ENCODE data around the gene TRIP10. TPM values are rescaled to one million over a fixed set of nuclear protein-coding genes. Genes with fewer than 3 reads are reported as not detected.
"Not testable (repeated sequence)": the region's sequence is repeated elsewhere in the genome, so short reads cannot be mapped to it uniquely, and the experiment has no call there.

Gene TRIP10
- total RNA-seq, 1 experiment from 2014 or later = 107 TPM

- intact Hi-C loops (cut with micrococcal nuclease; ENCODE audit: unreplicated experiment) = no loop called here
- POLR2A ChIA-PET = no interaction called here
These were observed 33.9 kb downstream of the TRIP10 start for GRCh38 chr19:6773323-6773931.

DNA sequence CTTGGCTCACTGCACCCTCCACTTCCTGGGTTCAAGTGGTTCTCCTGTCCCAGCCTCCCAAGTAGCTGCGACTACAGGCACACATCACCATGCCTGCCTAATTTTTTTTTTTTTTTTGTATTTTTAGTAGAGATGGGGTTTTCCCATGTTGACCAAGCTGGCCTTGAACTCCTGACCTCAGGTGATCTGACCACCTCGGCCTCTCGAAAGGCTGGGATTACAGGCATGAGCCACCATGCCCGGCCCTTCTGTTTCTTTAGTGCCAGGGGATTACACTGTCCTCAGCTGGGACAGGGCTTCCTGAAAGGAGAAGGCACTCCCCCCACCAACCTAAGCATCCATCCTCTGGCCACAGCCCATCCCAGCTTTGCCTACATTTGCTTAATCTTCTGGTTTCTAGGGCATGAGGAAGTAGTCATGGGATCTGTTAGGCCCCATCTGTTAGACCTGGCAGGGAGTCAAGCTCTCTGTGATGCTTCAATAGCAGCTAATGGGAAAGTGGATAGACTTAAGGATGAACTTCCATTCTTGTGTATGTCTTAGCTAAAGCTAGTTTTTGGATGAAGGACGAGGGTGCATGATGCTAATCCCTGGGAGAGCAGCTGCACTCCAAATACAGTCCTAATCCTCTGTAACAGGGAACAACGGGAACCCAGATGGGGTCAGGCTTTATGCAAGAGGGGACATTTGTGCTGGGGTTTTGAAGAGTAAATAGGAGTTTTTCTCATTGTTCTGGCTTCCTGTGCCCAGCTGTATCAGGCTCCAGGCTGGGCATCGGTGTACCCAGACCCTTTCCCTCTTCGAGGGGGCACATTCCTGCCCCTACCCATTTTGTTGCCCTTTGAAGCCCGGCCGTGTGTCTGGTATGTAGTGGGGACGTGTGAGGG is 35.6 kb downstream of the TRIP10 start:
- intact Hi-C loops (cut with micrococcal nuclease; ENCODE audit: unreplicated experiment) = no loop called here
- H3K4me1 ChIP-seq = no peaks in the 10 kb centered on the region
- Mint-ChIP-seq H3K27ac (ENCODE audit: unreplicated experiment) (no peak overlapping the region), H3K4me3 (ENCODE audit: unreplicated experiment) (no peak overlapping the region), H3K36me3 (ENCODE audit: insufficient read depth, unreplicated experiment) (peaks cover 11% of the 10 kb centered on the region), H3K27me3 (ENCODE audit: insufficient read depth, unreplicated experiment) (no peaks in the 10 kb centered on the region), H3K4me1 (ENCODE audit: low read depth, unreplicated experiment) (no peaks in the 10 kb centered on the region), H3K9me3 (ENCODE audit: unreplicated experiment) (peaks cover 16% of the 10 kb centered on the region)
- no peak for TF ChIP-seq CTCF (IDR thresholded peaks at IDR 0.05; ENCODE audit: insufficient read depth in 1 of 2, low read depth in 1 of 2, low read length in 1 of 2, severe bottlenecking in 1 of 2, unreplicated experiment in 1 of 2)
- no peak overlapping the region for H3K4me3 ChIP-seq (ENCODE audit: low read depth, low read length)
- H3K27me3 ChIP-seq (replicated peaks; ENCODE audit: control insufficient read depth, insufficient read depth, low read length) = no peaks in the 10 kb centered on the region
- no peaks in the 10 kb centered on the region for H3K9me3 ChIP-seq
- BruUV-seq (replicated peaks) = no TSS peak
- POLR2A ChIA-PET = no interaction called here
- CTCF ChIA-PET = no interaction called here
- H3K36me3 ChIP-seq (ENCODE audit: control insufficient read depth, insufficient read depth, low read length) = no peaks in the 10 kb centered on the region
- DNase-seq = no peak

More at GRCh38 chr19:6773323-6773931, 33.9 kb downstream of the TRIP10 start:
- Histone ChIP-seq H3K27me3 (replicated peaks; ENCODE audit: control insufficient read depth, insufficient read depth, low read length) (no peaks in the 10 kb centered on the region), H3K9me3 (no peaks in the 10 kb centered on the region), H3K4me1 (no peaks in the 10 kb centered on the region), H3K36me3 (ENCODE audit: control insufficient read depth, insufficient read depth, low read length) (no peaks in the 10 kb centered on the region), H3K4me3 (ENCODE audit: low read depth, low read length) (no peak overlapping the region)
- DNase-seq = no peak
- no peaks in the 10 kb centered on the region for H3K4me1 Mint-ChIP-seq (ENCODE audit: low read depth, unreplicated experiment)
- H3K27me3 Mint-ChIP-seq (ENCODE audit: insufficient read depth, unreplicated experiment) = no peaks in the 10 kb centered on the region
- peaks cover 13% of the 10 kb centered on the region for H3K36me3 Mint-ChIP-seq (ENCODE audit: insufficient read depth, unreplicated experiment)
- H3K9me3 Mint-ChIP-seq (ENCODE audit: unreplicated experiment) = peaks cover 16% of the 10 kb centered on the region
- no peak overlapping the region for H3K4me3 Mint-ChIP-seq (ENCODE audit: unreplicated experiment)
- CTCF ChIA-PET = interaction anchor here (0.6 kb wide), 1 partner anchor 113 kb away, joined by 3 read pairs; no protein-coding TSS in a partner anchor
- BruUV-seq (replicated peaks) = no TSS peak
- no peak for TF ChIP-seq CTCF (IDR thresholded peaks at IDR 0.05; ENCODE audit: insufficient read depth in 1 of 2, low read depth in 1 of 2, low read length in 1 of 2, severe bottlenecking in 1 of 2, unreplicated experiment in 1 of 2)
- no peak overlapping the region for H3K27ac Mint-ChIP-seq (ENCODE audit: unreplicated experiment)

DNA sequence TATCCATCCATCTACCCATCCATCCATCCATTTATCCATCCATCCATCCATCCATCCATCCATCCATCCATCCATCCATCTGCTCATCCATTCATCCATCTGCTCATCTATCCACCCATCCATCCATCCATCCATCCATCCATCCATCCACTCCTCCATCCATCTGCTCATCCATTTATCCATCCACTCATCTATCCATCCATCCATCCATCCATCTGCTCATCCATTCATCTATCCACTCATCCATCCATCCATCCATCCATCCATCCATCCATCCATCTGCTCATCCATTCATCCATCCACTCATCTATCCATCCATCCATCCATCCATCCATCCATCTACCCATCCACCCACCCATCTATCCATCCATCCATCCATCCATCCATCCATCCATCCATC is 36.6 kb downstream of the TRIP10 start:
- H3K4me3 ChIP-seq (ENCODE audit: low read depth, low read length); H3K4me3 Mint-ChIP-seq (ENCODE audit: unreplicated experiment); H3K36me3 Mint-ChIP-seq (ENCODE audit: insufficient read depth, unreplicated experiment); H3K9me3 ChIP-seq; CTCF ChIA-PET; BruUV-seq (replicated peaks); H3K4me1 ChIP-seq; H3K27me3 ChIP-seq (replicated peaks; ENCODE audit: control insufficient read depth, insufficient read depth, low read length); H3K4me1 Mint-ChIP-seq (ENCODE audit: low read depth, unreplicated experiment); H3K36me3 ChIP-seq (ENCODE audit: control insufficient read depth, insufficient read depth, low read length); H3K27ac Mint-ChIP-seq (ENCODE audit: unreplicated experiment); DNase-seq; intact Hi-C loops (cut with micrococcal nuclease; ENCODE audit: unreplicated experiment); POLR2A ChIA-PET; H3K27me3 Mint-ChIP-seq (ENCODE audit: insufficient read depth, unreplicated experiment): not testable (repeated sequence)
- peaks cover 16% of the 10 kb centered on the region for H3K9me3 Mint-ChIP-seq (ENCODE audit: unreplicated experiment)
